GM19452 (cell line): ENCODE results near the gene PLD4.

ENCODE experiments used
- ATAC-seq: cut with Tn5 transposase; IDR thresholded peaks from one replicate; pipeline ENCODE4 v1.9.1; 2021; ENCODE audit not compliant: unreplicated experiment

The PLD4 gene

DNA sequence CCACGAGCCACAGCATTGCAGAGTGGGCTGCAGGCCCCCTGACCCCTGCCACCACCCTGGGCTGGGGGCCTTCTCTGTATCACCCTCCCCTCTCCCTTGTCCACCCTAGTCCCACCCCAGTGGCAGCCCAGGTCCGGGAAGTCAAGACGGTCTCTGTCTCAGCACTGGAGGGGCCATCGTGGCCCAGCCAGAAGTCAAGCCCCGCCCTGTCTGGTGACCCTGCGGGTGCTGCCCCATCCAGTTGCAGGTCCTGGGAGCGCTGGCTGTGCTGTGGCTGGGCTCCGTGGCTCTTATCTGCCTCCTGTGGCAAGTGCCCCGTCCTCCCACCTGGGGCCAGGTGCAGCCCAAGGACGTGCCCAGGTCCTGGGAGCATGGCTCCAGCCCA is 2.7 kb downstream of the PLD4 start:
- ATAC-seq = no peak

DNA sequence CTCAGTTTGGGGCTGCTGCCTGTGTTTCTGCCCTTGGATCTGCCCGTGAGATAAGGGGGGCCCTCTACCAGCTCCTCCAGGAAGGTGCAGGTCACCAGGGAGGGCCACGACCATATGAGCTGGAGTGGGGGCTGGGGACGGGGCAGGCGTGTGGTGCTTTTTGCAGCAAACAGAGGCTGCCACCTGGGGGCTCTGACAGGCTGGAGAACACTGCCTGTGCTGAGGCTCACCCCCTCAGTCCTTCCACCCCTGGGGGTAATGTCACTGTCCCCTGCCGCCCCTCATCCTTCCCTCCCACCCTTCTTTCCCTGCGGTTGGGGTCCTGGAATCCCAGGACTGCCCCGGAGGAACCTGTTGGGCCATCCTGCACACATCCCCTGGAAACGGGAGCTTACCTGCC is 3.2 kb downstream of the PLD4 start:
- ATAC-seq = no peak

DNA sequence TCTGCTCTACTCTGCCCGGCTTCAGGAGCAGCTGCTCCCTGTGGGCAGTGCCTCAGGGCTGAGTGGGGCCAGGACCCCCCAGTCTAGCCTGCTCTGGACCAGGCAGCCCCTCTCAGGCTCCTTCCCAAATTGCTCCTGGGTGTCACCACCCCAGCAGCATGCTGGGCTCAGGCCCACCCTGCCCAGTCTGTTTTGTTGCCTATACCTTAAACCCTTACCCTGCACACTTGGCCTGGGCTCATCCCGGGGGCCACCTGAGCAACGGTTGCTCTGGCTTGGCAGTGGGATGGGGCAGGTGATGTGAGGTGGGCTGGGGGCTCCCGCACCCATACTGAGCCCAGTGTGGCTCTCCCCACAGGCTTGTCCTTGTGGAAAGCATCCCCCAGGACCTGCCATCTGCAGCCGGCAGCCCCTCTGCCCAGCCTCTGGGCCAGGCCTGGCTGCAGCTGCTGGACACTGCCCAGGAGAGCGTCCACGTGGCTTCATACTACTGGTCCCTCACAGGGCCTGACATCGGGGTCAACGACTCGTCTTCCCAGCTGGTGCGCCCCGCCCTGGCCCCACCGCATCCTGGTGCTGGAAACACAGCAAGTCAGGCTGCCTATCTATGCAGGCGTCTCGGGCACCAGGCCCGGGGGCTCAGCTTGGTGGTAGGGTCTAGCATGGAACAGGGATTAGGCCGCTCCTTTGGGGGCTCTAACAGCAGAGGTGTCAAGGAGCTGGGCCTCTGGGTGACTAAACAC is 3.9 kb downstream of the PLD4 start:
- no peak for ATAC-seq

DNA sequence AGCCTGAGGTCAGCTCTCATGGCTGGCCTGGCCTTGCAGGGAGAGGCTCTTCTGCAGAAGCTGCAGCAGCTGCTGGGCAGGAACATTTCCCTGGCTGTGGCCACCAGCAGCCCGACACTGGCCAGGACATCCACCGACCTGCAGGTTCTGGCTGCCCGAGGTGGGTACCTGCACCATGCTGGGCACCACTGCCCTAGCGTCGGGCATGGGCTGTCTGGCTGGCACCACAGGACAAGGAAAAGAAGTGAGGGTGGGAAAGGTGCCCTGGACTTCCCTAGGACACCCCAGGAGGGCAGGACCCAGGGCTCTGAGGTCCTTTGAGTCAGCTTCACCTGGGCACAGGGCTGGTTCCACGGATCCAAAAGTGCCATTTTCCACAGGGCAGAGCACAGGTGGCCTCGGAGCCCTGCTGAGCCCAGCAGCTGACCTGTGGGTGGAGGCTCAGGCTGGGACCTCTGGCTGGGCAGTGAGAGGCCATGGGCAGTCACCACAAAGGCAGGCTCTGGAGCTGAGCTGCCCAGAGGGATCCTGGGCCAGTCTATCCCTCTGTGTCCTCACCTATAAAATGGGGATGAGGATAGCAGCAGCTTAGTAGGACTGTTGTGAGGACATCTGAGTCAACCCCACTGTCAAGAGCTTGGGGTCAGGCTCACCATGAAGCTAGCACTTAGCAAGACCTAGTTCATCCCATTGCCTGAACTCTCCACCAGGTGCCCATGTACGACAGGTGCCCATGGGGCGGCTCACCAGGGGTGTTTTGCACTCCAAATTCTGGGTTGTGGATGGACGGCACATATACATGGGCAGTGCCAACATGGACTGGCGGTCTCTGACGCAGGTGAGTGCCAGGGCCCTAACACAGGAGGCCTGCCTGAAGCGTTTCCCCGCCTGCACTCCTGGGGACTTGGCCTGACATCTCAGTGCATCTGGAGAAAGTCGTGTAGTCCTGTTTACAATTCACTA is 4.9 kb downstream of the PLD4 start:
- ATAC-seq = no peak

DNA sequence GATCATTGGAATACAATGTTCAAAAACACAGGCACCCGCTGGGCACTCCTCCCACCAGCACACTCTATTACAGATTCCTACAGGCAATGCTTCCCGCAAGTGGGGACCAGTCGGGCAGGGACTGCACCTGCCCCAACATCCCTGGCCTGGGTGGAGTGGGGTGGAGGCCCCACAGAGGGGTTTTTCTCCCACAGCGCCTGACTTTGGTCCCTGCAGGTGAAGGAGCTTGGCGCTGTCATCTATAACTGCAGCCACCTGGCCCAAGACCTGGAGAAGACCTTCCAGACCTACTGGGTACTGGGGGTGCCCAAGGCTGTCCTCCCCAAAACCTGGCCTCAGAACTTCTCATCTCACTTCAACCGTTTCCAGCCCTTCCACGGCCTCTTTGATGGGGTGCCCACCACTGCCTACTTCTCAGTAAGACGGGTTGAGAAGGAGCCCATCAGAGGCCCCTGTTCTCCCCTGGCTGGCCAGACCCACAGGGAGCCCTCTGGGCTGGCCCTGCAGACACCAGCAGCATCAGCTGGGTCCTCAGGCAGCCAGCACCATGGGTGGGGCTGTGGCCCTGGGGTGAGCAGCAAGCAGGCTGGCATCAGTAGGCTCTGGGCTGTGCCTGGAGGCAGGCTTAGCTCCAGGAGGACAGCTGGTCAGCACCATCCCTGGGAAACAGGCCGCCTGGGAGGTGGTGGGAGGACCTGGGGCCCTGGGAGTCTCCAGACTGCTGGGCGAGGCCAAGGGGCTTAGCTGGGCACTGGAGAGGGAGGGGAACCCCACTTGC is 6.0 kb downstream of the PLD4 start:
- ATAC-seq = no peak

DNA sequence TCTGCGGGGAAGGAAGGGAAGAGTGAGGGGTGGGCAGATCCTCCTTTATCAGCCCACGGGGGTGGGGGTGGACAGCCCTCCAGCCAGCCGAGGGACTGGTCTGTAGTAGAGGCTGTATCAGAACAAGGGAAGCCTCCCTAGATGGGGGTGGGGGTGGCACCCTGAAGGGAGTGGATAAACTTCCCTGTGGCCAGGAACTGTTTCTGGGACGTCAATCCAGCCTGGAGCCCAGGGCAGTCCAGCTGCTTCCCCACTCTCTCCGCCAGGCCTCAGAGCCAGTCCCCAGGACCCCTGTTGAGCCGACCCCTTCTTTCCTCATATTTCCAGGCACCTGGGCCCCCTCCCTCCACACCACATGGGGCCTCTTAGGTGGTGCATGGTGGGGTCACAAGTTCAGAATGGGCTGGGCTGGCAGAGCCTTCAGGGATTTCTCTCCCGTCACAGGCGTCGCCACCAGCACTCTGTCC is 6.7 kb downstream of the PLD4 start:
- ATAC-seq = no peak

DNA sequence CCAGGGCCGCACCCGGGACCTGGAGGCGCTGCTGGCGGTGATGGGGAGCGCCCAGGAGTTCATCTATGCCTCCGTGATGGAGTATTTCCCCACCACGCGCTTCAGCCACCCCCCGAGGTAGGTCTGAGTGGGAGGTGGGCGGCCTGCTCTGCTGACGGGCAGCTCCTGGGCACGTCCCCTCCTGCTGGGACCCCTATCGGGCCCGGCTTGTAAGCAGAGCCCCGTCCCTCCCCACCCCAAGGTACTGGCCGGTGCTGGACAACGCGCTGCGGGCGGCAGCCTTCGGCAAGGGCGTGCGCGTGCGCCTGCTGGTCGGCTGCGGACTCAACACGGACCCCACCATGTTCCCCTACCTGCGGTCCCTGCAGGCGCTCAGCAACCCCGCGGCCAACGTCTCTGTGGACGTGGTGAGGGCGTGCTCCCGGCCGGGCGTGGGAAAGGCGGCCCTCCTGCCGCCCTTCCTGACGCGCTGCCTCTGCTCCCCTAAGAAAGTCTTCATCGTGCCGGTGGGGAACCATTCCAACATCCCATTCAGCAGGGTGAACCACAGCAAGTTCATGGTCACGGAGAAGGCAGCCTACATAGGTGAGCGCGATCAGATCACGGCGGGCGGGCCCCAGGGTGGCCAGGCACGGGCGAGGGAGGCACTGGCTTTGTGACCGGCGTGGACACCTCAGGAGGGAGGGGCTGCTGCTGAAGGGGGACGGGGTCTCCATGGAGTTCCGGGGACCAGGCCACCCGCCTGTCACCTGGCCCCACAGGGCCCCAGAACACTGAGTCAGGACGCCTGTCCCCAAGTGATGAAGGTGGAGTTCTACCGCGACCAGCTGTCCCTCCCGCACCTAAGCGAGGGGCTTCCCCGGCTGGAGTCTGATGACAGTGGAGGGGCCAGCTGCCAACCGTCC is 7.3 kb downstream of the PLD4 start:
- no peak for ATAC-seq

DNA sequence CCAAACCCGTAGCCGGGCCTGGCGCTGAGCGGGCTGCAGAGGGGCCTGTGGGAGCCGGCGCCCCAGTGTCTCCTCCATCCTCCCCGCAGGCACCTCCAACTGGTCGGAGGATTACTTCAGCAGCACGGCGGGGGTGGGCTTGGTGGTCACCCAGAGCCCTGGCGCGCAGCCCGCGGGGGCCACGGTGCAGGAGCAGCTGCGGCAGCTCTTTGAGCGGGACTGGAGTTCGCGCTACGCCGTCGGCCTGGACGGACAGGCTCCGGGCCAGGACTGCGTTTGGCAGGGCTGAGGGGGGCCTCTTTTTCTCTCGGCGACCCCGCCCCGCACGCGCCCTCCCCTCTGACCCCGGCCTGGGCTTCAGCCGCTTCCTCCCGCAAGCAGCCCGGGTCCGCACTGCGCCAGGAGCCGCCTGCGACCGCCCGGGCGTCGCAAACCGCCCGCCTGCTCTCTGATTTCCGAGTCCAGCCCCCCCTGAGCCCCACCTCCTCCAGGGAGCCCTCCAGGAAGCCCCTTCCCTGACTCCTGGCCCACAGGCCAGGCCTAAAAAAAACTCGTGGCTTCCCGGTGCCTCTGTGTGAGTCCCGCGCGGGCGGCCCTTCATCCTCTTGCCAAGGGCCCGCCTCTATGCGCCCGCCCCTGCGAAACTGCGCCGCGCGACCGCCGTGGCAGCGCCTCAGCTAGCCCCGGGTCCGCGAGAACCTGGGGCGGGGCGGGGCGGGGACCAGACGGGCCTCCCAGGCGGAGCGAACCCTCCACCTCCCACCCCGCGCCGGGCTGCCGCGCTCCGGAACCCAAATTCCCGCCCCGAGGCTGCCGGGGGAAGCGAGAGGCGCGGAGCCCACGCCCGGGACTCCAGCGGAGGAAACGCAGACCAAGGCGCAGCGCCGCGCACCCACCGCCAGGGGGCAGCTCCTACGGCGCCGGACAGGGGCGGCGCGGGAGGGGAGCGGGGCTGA is 8.3 kb downstream of the PLD4 start:
- peak; percentile 63 for ATAC-seq

DNA sequence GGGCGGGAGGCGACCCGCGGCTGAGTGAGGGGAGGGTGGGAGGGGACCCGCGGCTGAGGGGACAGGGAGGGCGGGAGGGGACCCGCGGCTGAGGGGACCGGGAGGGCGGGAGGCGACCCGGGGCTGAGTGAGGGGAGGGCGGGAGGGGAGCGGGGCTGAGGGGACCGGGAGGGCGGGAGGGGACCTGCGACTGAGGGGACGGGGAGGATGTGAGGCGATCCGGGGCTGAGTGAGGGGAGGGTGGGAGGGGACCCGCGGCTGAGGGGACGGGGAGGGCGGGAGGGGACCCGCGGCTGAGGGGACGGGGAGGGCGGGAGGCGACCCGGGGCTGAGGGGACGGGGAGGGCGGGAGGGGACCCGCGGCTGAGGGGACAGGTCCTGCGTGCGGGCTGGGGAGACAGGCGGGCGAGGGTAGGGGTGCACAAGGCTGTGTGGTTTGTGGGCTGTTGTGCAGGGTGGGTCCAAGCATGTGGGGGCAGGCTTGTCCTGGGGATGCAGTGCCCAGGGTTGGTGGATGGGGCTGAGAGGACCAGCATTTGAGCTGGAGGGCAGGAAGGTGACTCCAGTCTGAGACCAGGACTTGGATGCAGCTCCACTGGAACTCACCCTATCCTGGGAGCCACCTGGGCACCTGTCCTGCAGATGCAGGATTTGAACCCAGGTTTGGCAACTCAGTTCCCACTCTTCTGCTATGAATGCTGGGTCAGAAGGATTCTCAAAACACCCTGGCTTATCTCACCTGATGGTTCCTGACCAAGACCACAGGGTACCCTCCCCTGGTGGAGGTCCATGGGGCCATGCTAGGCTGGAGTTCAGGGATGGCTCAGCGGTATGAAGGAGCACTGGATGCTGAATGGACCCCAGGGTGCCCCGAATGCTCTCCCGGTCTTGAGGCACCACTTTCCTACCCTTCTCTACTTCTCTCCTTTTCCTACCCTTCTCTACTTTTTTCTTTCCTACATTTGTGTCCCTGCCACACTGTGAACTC is 9.4 kb downstream of the PLD4 start:
- ATAC-seq = no peak

DNA sequence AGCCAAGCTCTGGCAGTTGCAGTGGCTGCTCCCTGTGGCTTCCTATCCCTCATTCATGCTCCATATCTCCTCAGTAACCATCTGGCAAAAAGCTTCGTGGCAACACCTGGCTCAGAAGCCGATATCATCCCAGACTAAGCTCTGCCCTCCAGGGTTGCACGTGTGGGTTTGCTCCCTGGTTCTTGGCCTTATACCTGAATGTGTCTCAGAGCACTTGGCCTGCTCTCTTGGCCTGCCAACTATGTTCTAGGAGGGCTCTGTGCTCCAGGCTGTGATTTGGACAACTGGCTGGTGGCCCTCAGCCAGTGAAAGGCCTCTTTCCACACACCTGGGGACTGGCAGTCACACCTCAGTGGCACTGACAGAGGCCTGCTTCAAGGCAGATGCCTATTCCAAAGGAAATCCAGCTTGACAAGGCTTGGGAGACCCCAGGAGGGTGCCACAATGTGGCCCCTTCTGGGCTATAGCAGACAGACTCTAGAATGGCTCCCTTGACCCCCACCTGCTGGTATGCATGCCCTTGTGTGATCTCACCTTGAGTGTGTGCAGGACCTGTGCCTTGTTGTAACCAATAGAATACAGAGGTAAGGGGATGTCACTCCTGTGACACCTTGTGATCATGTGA is 10.5 kb downstream of the PLD4 start:
- no peak for ATAC-seq

DNA sequence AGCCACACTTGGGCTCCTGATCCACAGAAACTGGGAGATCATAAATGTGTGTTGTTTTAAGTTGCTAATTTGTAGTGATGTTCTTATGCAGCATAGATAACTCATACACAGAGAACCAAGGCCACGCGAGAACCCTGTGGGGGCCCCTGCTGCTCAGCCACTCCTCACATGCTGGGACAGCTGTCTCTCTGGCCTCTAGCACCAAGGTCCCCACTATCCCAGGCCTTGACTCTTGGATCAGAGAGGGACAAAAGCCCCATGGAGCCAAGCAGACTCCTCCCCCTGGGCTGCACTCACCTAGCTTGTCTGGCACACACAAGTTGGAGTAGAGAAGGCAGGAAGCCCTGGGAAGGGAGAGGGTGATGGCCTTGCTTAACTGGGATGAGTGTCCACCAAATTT is 11.3 kb downstream of the PLD4 start:
- ATAC-seq = no peak

DNA sequence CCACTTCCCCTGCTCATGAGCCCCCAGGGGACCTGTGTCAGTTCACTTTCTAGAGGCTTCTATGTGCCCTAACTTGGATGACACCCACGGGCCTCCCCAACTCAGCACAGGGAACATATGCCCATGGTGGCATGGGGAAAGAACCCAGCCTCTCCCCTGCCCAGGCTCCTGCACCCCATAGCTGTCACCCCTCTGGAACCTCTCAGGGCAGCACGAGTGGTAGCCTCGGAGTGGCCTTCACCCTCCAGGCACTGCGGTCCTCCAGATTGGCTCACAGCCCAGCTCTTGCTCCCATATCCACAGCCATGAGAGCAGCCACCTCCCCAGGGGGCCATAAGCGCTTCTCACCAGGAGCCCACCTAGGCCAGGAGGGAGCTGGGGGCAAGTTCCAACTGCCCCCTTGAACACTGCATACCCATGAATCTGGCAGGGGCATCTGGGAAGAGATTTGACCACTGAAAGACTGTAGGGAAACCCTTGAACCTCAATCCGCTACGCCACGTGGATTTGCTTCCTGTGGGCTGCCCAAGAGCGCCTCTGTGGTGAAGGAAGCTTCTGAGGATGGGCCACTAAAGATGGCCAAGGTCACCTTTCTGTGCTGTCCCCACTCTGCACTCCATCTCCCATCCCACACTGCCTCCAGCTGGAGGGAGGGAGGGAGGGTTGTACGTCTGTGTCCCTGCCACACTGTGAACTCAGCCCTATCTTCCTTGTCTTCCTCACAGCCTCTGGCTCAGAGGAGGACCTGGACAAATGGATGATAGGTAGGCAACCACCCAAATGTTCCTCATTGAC is 11.9 kb downstream of the PLD4 start:
- ATAC-seq = no peak

DNA sequence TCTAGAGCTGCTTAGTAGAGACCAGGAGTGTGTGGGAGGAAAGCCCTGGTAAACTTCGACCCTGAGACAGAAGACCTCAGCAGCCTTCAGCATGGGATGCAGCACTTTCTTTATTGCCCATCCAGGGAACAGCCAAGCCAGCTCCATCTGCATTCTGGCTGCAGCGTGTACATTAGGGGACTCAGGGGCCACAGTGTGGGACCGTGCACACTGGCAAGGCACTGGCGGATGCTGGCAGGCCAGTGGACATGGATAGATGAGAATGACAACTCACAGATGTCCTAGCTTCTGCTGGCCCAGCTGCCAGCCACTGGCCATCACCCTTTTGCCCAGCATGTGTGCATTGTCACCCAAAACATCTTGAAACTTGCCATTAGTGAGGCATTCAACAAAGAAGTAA is 12.5 kb downstream of the PLD4 start:
- ATAC-seq = no peak

DNA sequence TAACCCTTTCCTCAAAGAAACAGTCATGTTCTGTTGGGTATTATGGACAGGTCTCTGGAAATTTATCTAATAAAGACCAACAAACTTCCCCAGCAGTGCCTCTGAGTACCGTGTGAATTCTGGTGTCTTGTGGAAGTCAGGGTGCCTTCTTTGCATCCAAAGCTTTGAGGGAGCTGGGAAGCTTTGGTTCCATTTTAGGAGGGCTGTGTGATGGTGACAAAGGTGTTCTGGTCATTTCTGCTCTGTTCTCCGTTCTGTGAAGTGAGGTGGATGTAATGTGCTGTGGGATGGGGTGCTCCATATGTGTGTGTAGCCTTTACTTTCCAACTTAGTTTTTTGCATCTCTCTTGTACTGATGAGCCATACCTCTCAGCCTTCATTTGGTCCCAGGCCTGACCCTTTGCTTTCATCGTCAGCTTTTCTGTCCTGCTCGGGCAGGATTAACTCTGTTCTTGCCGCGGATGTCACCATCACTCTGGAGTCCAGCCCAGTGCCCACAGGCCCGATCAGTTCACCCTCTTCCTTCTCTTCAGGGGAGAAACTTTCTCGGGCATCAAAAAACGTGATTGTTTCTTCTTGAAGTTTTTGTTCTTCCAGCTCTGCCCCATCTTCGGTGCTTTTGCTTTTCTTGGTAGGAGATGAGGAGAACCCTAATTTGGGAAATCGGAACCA is 13.2 kb downstream of the PLD4 start:
- ATAC-seq = no peak

DNA sequence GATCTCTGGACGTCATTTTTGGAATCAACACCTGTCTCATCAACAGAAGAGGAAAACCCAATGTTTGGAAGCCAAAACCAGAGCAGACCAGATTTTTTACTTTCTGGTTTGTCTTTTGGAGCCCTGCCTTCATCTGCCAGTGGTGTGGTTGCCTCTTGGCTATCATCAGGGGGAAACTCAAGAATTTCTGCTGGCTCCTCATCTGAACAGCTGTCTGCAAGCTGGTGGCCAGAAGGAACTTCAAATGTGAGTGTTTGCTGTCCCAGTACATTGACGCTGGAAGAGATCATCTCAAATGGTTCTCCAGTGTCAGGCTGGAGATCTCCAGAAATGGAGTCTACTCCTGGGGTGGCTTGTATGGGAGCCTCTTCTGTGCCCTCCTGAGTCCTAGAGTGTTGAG is 13.8 kb downstream of the PLD4 start:
- ATAC-seq = no peak

DNA sequence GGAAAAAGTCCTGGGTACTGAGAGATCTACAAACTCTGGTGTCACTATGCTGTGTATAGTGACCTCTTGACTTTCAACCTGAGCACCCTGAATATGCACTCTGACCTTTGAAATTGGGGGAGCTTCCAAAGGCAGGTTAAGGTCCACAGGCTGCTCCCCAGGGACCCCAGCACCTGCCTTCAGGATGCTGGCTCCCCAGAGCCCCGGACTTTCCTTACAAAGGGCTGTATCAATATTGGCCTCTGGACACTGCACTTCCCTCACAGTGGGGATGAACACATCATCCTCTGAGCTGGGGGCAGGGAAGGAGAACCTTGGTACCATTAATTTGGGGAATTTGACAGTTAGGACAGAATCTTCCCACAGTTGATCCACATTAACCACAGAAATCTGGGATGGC is 14.3 kb downstream of the PLD4 start:
- no peak for ATAC-seq
